ENCODE measurements around the gene KRTAP19-1.

GRCh38 chr21:30463713-30464112 lies 16.5 kb downstream of the KRTAP19-1 start:
- TF ChIP-seq POLR2A (IDR thresholded peaks at IDR 0.05; ENCODE audit: low read depth, low read length) (no peak), POLR2AphosphoS5 (IDR thresholded peaks at IDR 0.05; ENCODE audit: low read depth, low read length) (no peak)
